Endothelial cell of umbilical vein (primary cell): ENCODE measurements around the gene ZNF581. TPM values are rescaled to one million over a fixed set of nuclear protein-coding genes. Genes with fewer than 3 reads are reported as not detected.

Experiments used
- BruUV-seq: library from RNA; stranded (reverse); fragments of 400-500 nt; replicated peaks from 2 replicates; lab custom pipeline; 2021; lab: Mats Ljungman, UMichigan
- CTCF ChIA-PET: fragments of 300-600, 350-600 bp; sonication (Branson Sonifier 250); formaldehyde crosslinking; loops from one replicate; lab custom pipeline; 2021; ENCODE audit warnings: antibody characterized with exemption, inconsistent platforms; lab: Charles Lee
- POLR2A ChIA-PET: fragments of 300-600, 350-600 bp; sonication (Branson Sonifier 250); formaldehyde crosslinking; loops from one replicate; lab custom pipeline; 2021; ENCODE audit warnings: antibody characterized with exemption, inconsistent platforms; lab: Charles Lee
- DNase-seq: peaks from one replicate; pipeline ENCODE4 v3.0.0-alpha.2; 2011; ENCODE audit warnings: low read depth, low spot score
- FAIRE-seq: peaks from 2 replicates; lab custom pipeline; 2011; peaks lifted over from hg19 to GRCh38; lab: Jason Lieb, UNC
- H2AFZ ChIP-seq: 2 replicates; pipeline ENCODE4 v1.6.0; 2012; ENCODE audit warnings: low read depth, low read length, control low read depth, inconsistent platforms
- H3K27ac ChIP-seq: 2 replicates; pipeline ENCODE4 v1.5.1; 2011; ENCODE audit warnings: low read depth, mild to moderate bottlenecking, control low read depth, low read length, moderate library complexity; ENCODE audit not compliant: insufficient read depth
- H3K27me3 ChIP-seq, 2 experiments: 2 replicates each; pipeline versions ENCODE4 v1.6.0 to v1.6.1; 2011; ENCODE audit warnings: low read length in 2 of 2, mixed read lengths in 1 of 2; ENCODE audit not compliant: control insufficient read depth in 2 of 2, insufficient read depth in 2 of 2
- H3K36me3 ChIP-seq, 2 experiments: 2 replicates in 1 of 2; 3 replicates in 1 of 2; pipeline ENCODE4 v1.5.1; 2011; ENCODE audit warnings: low read length in 2 of 2, mild to moderate bottlenecking in 1 of 2, moderate library complexity in 1 of 2; ENCODE audit not compliant: control insufficient read depth in 2 of 2, insufficient read depth in 2 of 2; ENCODE audit errors: extremely low read depth in 1 of 2
- H3K4me1 ChIP-seq: 3 replicates; pipeline ENCODE4 v1.5.1; 2011; ENCODE audit warnings: mild to moderate bottlenecking, low read length; ENCODE audit not compliant: control insufficient read depth, insufficient read depth; ENCODE audit errors: extremely low read depth
- H3K4me2 ChIP-seq: 2 replicates; pipeline ENCODE4 v1.6.1; 2011; ENCODE audit warnings: low read length, control low read depth, mixed read lengths; ENCODE audit not compliant: insufficient read depth
- H3K4me3 ChIP-seq, 3 experiments: fragments of 200-600 bp in 1 of 3; sonication (generic), shearing (Covaris generic) in 1 of 3; replicated peaks in 1 of 3; 2 replicates each; pipeline ENCODE4 v1.5.1; 2011 to 2016; ENCODE audit warnings: control low read depth in 3 of 3, low read length in 3 of 3, mild to moderate bottlenecking in 2 of 3, inconsistent platforms in 1 of 3, low read depth in 1 of 3, moderate library complexity in 1 of 3; ENCODE audit not compliant: insufficient read depth in 1 of 3
- H3K79me2 ChIP-seq: 2 replicates; pipeline ENCODE4 v1.6.0; 2012; ENCODE audit warnings: low read length, inconsistent platforms; ENCODE audit not compliant: control insufficient read depth, insufficient read depth
- H3K9ac ChIP-seq: replicated peaks from 2 replicates; pipeline ENCODE3; 2011; ENCODE audit warnings: low read length, control low read depth; ENCODE audit not compliant: insufficient read depth; ENCODE audit errors: extremely low read depth
- H3K9me1 ChIP-seq: replicated peaks from 3 replicates; pipeline ENCODE4 v1.6.0; 2011; ENCODE audit warnings: mild to moderate bottlenecking, low read length; ENCODE audit not compliant: control insufficient read depth, insufficient read depth; ENCODE audit errors: extremely low read depth
- H3K9me3 ChIP-seq: replicated peaks from 2 replicates; pipeline ENCODE4 v1.5.1; 2012; ENCODE audit warnings: low read length, inconsistent platforms; ENCODE audit not compliant: control insufficient read depth, insufficient read depth
- H4K20me1 ChIP-seq: replicated peaks from 2 replicates; pipeline ENCODE3; 2011; ENCODE audit warnings: mild to moderate bottlenecking, low read length; ENCODE audit not compliant: control insufficient read depth, insufficient read depth; ENCODE audit errors: extremely low read depth
- dilution Hi-C: fragments of 300-500 bp; cut with MboI; formaldehyde crosslinking; loops from one replicate; pipeline ENCODE4 v1.15.0; 2019; ENCODE audit warnings: low sequenced_read_pairs; ENCODE audit not compliant: extremely low pct_ligation_motif_present
- intact Hi-C: fragments of 100-400 bp; cut with micrococcal nuclease; formaldehyde crosslinking; loops from one replicate; pipeline ENCODE4 v1.10.0; 2022
- polyA plus RNA-seq, 4 experiments: library from polyadenylated mRNA; depleted of rRNA in 3 of 4; stranded (reverse) in 3 of 4; unstranded in 1 of 4; fragments of >200 nt; gene quantifications; 2 replicates each; pipeline versions ENCODE4 v1.2.1 to v1.2.3, GENCODE V29; 2011 to 2012; ENCODE audit warnings: missing spikeins in 1 of 4
- total RNA-seq: library from RNA; stranded (reverse); gene quantifications from 2 replicates; pipeline ENCODE4 v1.2.3, GENCODE V29; 2021
- TF ChIP-seq, protein P1 (sequence below): IDR thresholded peaks from 2 replicates; pipeline ENCODE4 v1.6.1; 2011; ENCODE audit not compliant: insufficient read depth, insufficient read length

The ZNF581 gene
- total and polyA plus RNA-seq, 2 donors (not counting 3 experiments of a cell fraction or from before 2014, with no cell fraction given) = 31.4 to 32.3 TPM

DNA sequence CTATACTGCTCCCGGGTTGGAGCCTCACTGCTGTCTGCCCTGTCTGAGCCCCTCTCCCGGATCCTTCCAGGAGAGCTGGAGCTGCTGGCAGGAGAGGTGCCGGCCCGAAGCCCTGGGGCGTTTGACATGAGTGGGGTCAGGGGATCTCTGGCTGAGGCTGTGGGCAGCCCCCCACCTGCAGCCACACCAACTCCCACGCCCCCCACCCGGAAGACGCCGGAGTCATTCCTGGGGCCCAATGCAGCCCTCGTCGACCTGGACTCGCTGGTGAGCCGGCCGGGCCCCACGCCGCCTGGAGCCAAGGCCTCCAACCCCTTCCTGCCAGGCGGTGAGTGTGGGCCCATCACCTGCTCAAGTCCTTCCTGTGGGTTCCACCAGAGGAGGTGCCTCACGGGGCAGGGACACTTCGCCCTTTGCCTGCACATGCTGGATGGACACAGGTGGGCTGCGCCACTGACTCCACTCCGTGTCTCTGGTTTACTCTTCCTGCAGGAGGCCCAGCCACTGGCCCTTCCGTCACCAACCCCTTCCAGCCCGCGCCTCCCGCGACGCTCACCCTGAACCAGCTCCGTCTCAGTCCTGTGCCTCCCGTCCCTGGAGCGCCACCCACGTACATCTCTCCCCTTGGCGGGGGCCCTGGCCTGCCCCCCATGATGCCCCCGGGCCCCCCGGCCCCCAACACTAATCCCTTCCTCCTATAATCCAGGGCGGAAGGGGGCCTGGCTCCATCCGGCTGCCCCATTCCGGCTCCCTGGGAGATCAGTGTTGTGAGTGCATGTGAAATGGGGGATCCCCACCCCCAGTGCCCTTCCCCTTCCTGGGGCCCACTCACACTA is 51.4 kb downstream of the ZNF581 start:
- no peaks in the 10 kb centered on the region for H4K20me1 ChIP-seq
- ChIA-PET CTCF (no interaction called here), POLR2A (no interaction called here)
- H3K79me2 ChIP-seq = no peaks in the 10 kb centered on the region
- no peaks in the 10 kb centered on the region for H3K9me1 ChIP-seq
- no peak overlapping the region for H3K27ac ChIP-seq
- FAIRE-seq (no peak), DNase-seq (no peak)
- H3K9me3 ChIP-seq = no peaks in the 10 kb centered on the region
- no peak overlapping the region for H3K9ac ChIP-seq
- dilution Hi-C loops = no loop called here
- TSS peak; percentile 82 for BruUV-seq
- no peak overlapping the region for H3K4me3 ChIP-seq
- no peak overlapping the region for H2AFZ ChIP-seq
- H3K36me3 ChIP-seq = peaks cover 2 to 41% of the 10 kb centered on the region in 2 experiments
- intact Hi-C loops = no loop called here
- H3K4me1 ChIP-seq = no peaks in the 10 kb centered on the region
- H3K27me3 ChIP-seq = no peaks in the 10 kb centered on the region
- TF ChIP-seq, protein P1, sequence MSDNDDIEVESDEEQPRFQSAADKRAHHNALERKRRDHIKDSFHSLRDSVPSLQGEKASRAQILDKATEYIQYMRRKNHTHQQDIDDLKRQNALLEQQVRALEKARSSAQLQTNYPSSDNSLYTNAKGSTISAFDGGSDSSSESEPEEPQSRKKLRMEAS = no peak
- H3K4me2 ChIP-seq = no peak overlapping the region

Other genes starting within 250 kb of the ZNF581 start
- 244 and 257 TPM in 2 replicates for gene UBE2S, start 235.9 kb upstream of the ZNF581 start, total RNA-seq
- gene UBE2S, start 235.9 kb upstream of the ZNF581 start, polyA plus RNA-seq = 176 and 183 TPM in 2 replicates
- not detected in 2 replicates for gene SHISA7, start 200.3 kb upstream of the ZNF581 start, total RNA-seq
- gene SHISA7, start 200.3 kb upstream of the ZNF581 start, polyA plus RNA-seq = not detected in 2 replicates
- 43.6 and 49.3 TPM in 2 replicates for gene ISOC2, start 182.0 kb upstream of the ZNF581 start, total RNA-seq
- gene ISOC2, start 182.0 kb upstream of the ZNF581 start, polyA plus RNA-seq = 68.7 and 96.5 TPM in 2 replicates
- not detected in 2 replicates for gene C19orf85, start 178.9 kb upstream of the ZNF581 start, total RNA-seq
- gene C19orf85, start 178.9 kb upstream of the ZNF581 start, polyA plus RNA-seq = not detected in 2 replicates
- gene ZNF628, start 167.0 kb upstream of the ZNF581 start, total RNA-seq = 9.0 and 10.4 TPM in 2 replicates
- 2.0 and 2.5 TPM in 2 replicates for gene ZNF628, start 167.0 kb upstream of the ZNF581 start, polyA plus RNA-seq
- gene NAT14, start 158.5 kb upstream of the ZNF581 start, total RNA-seq = 34.4 and 44.7 TPM in 2 replicates
- 39.1 and 42.6 TPM in 2 replicates for gene NAT14, start 158.5 kb upstream of the ZNF581 start, polyA plus RNA-seq
- 1.0 and 1.3 TPM in 2 replicates for gene SSC5D, start 155.2 kb upstream of the ZNF581 start, total RNA-seq
- gene SSC5D, start 155.2 kb upstream of the ZNF581 start, polyA plus RNA-seq = 0.47 and 0.49 TPM in 2 replicates
- not detected in 2 replicates for gene SBK2, start 106.5 kb upstream of the ZNF581 start, total RNA-seq
- gene SBK2, start 106.5 kb upstream of the ZNF581 start, polyA plus RNA-seq = not detected in 2 replicates
- gene SBK3, start 98.1 kb upstream of the ZNF581 start, total RNA-seq = 0.25 and 0.62 TPM in 2 replicates
- 0.18 and 0.19 TPM in 2 replicates for gene SBK3, start 98.1 kb upstream of the ZNF581 start, polyA plus RNA-seq
- 15.7 and 15.9 TPM in 2 replicates for gene ZNF579, start 62.8 kb upstream of the ZNF581 start, total RNA-seq
- 9.9 and 11.6 TPM in 2 replicates for gene ZNF579, start 62.8 kb upstream of the ZNF581 start, polyA plus RNA-seq
- gene FIZ1, start 44.1 kb upstream of the ZNF581 start, total RNA-seq = 14.7 and 15.6 TPM in 2 replicates
- gene FIZ1, start 44.1 kb upstream of the ZNF581 start, polyA plus RNA-seq = 6.6 and 7.0 TPM in 2 replicates
- 14.2 and 15.2 TPM in 2 replicates for gene ZNF524, start 43.4 kb upstream of the ZNF581 start, total RNA-seq
- 15.4 and 22.5 TPM in 2 replicates for gene ZNF524, start 43.4 kb upstream of the ZNF581 start, polyA plus RNA-seq
- gene ZNF865, start 38.0 kb upstream of the ZNF581 start, total RNA-seq = 10.1 and 11.4 TPM in 2 replicates
- gene ZNF865, start 38.0 kb upstream of the ZNF581 start, polyA plus RNA-seq = 4.0 and 5.2 TPM in 2 replicates
- 4.9 and 7.1 TPM in 2 replicates for gene ZNF784, start 19.1 kb upstream of the ZNF581 start, total RNA-seq
- gene ZNF784, start 19.1 kb upstream of the ZNF581 start, polyA plus RNA-seq = 4.9 and 5.6 TPM in 2 replicates
- gene ZNF580, start 2.6 kb upstream of the ZNF581 start, total RNA-seq = 32.5 and 41.1 TPM in 2 replicates
- gene ZNF580, start 2.6 kb upstream of the ZNF581 start, polyA plus RNA-seq = 13.7 and 16.9 TPM in 2 replicates
- gene CCDC106, start 4.6 kb downstream of the ZNF581 start, total RNA-seq = 11.8 and 13.2 TPM in 2 replicates
- 12.0 and 17.8 TPM in 2 replicates for gene CCDC106, start 4.6 kb downstream of the ZNF581 start, polyA plus RNA-seq
- 246 and 259 TPM in 2 replicates for gene U2AF2, start 11.4 kb downstream of the ZNF581 start, total RNA-seq
- 173 and 183 TPM in 2 replicates for gene U2AF2, start 11.4 kb downstream of the ZNF581 start, polyA plus RNA-seq
- 133 and 138 TPM in 2 replicates for gene EPN1, start 31.6 kb downstream of the ZNF581 start, total RNA-seq
- 76.9 and 87.2 TPM in 2 replicates for gene EPN1, start 31.6 kb downstream of the ZNF581 start, polyA plus RNA-seq
- gene NLRP9, start 94.8 kb downstream of the ZNF581 start, total RNA-seq = not detected in 2 replicates
- gene NLRP9, start 94.8 kb downstream of the ZNF581 start, polyA plus RNA-seq = not detected in 2 replicates
- not detected in 2 replicates for gene RFPL4A, start 115.4 kb downstream of the ZNF581 start, total RNA-seq
- gene RFPL4A, start 115.4 kb downstream of the ZNF581 start, polyA plus RNA-seq = not detected in 2 replicates
- not detected in 2 replicates for gene RFPL4AL1, start 125.5 kb downstream of the ZNF581 start, total RNA-seq
- not detected in 2 replicates for gene RFPL4AL1, start 125.5 kb downstream of the ZNF581 start, polyA plus RNA-seq
- gene NLRP11, start 188.3 kb downstream of the ZNF581 start, total RNA-seq = not detected in 2 replicates
- gene NLRP11, start 188.3 kb downstream of the ZNF581 start, polyA plus RNA-seq = not detected in 2 replicates
- not detected in 2 replicates for gene NLRP4, start 192.9 kb downstream of the ZNF581 start, total RNA-seq
- not detected in 2 replicates for gene NLRP4, start 192.9 kb downstream of the ZNF581 start, polyA plus RNA-seq